ENCODE results near the gene C5.
"Not testable (repeated sequence)": the region's sequence is repeated elsewhere in the genome, so short reads cannot be mapped to it uniquely, and the experiment has no call there.

The C5 gene

GRCh38 chr9:121048618-121049017 lies 1.5 kb downstream of the C5 start:
- DNase-seq (ENCODE audit: low read depth in 3 of 3, low spot score in 1 of 3) = no peak

GRCh38 chr9:121048175-121048574 lies 1.9 kb downstream of the C5 start:
- no peak for DNase-seq (ENCODE audit: low read depth in 3 of 3, low spot score in 1 of 3)

- DNase-seq (ENCODE audit: low read depth in 3 of 3, low spot score in 1 of 3) = no peak
These were observed 11.3 kb downstream of the C5 start for GRCh38 chr9:121038804-121039203.

- no peak for DNase-seq (ENCODE audit: low read depth in 3 of 3, low spot score in 1 of 3)
These were observed 11.7 kb downstream of the C5 start for GRCh38 chr9:121038362-121038761.

GRCh38 chr9:121035717-121036116 lies 14.4 kb downstream of the C5 start:
- not testable (repeated sequence) for DNase-seq (ENCODE audit: low read depth in 3 of 3, low spot score in 1 of 3)

- DNase-seq (ENCODE audit: low read depth in 3 of 3, low spot score in 1 of 3) = no peak
These were observed 15.5 kb downstream of the C5 start for GRCh38 chr9:121034529-121034928.

- no peak for DNase-seq (ENCODE audit: low read depth in 3 of 3, low spot score in 1 of 3)
These were observed 20.6 kb downstream of the C5 start for GRCh38 chr9:121029469-121029868.

- not testable (repeated sequence) for DNase-seq (ENCODE audit: low read depth in 3 of 3, low spot score in 1 of 3)
These were observed 21.8 kb downstream of the C5 start for GRCh38 chr9:121028285-121028684.

GRCh38 chr9:121026768-121027167 lies 23.3 kb downstream of the C5 start:
- no peak for DNase-seq (ENCODE audit: low read depth in 3 of 3, low spot score in 1 of 3)

- no peak for DNase-seq (ENCODE audit: low read depth in 3 of 3, low spot score in 1 of 3)
These were observed 23.8 kb downstream of the C5 start for GRCh38 chr9:121026260-121026691.

- DNase-seq (ENCODE audit: low read depth in 3 of 3, low spot score in 1 of 3) = no peak
These were observed 25.8 kb downstream of the C5 start for GRCh38 chr9:121024237-121024636.

- no peak for DNase-seq (ENCODE audit: low read depth in 3 of 3, low spot score in 1 of 3)
These were observed 27.0 kb downstream of the C5 start for GRCh38 chr9:121023064-121023463.

GRCh38 chr9:121021301-121021700 lies 28.8 kb downstream of the C5 start:
- DNase-seq (ENCODE audit: low read depth in 3 of 3, low spot score in 1 of 3) = no peak

GRCh38 chr9:121019273-121019672 lies 30.8 kb downstream of the C5 start:
- DNase-seq (ENCODE audit: low read depth in 3 of 3, low spot score in 1 of 3) = no peak

GRCh38 chr9:121013911-121014310 lies 36.2 kb downstream of the C5 start:
- no peak for DNase-seq (ENCODE audit: low read depth in 3 of 3, low spot score in 1 of 3)

- DNase-seq (ENCODE audit: low read depth in 3 of 3, low spot score in 1 of 3) = no peak
These were observed 40.4 kb downstream of the C5 start for GRCh38 chr9:121009650-121010049.

- DNase-seq (ENCODE audit: low read depth in 3 of 3, low spot score in 1 of 3) = no peak
These were observed 50.8 kb downstream of the C5 start for GRCh38 chr9:120999317-120999716.

- no peak for DNase-seq (ENCODE audit: low read depth in 3 of 3, low spot score in 1 of 3)
These were observed 52.0 kb downstream of the C5 start for GRCh38 chr9:120998111-120998510.

- DNase-seq (ENCODE audit: low read depth in 3 of 3, low spot score in 1 of 3) = no peak
These were observed 52.6 kb downstream of the C5 start for GRCh38 chr9:120997502-120997901.

GRCh38 chr9:120996409-120996808 lies 53.7 kb downstream of the C5 start:
- no peak for DNase-seq (ENCODE audit: low read depth in 3 of 3, low spot score in 1 of 3)

GRCh38 chr9:120989065-120989464 lies 61.0 kb downstream of the C5 start:
- no peak for DNase-seq (ENCODE audit: low read depth in 3 of 3, low spot score in 1 of 3)

- no peak for DNase-seq (ENCODE audit: low read depth in 3 of 3, low spot score in 1 of 3)
These were observed 64.3 kb downstream of the C5 start for GRCh38 chr9:120985819-120986222.

- DNase-seq (ENCODE audit: low read depth in 3 of 3, low spot score in 1 of 3) = no peak
These were observed 66.7 kb downstream of the C5 start for GRCh38 chr9:120983259-120983837.

GRCh38 chr9:120982836-120983235 lies 67.2 kb downstream of the C5 start:
- DNase-seq (ENCODE audit: low read depth in 3 of 3, low spot score in 1 of 3) = no peak

All from stimulated activated CD4-positive, alpha-beta T cell treated with anti-CD3 and anti-CD28 coated beads, TNF-alpha, amount 100 ng/mL, for 1 hour (primary cell).